OCI-LY1 (cell line): Measurements from ENCODE around the gene IRF2.

ENCODE experiments used
- H2AFZ ChIP-seq: fragments of 200-600 bp; sonication (generic), shearing (Covaris generic); 2 replicates; pipeline ENCODE4 v1.6.0; 2014; ENCODE audit warnings: antibody characterized with exemption, mild to moderate bottlenecking, low read length
- H3F3A ChIP-seq: fragments of 200-600 bp; sonication (generic), shearing (Covaris generic); 2 replicates; pipeline ENCODE4 v1.6.0; 2014; ENCODE audit warnings: mild to moderate bottlenecking, antibody characterized with exemption, low read length, moderate library complexity; ENCODE audit not compliant: insufficient read depth
- H3K27ac ChIP-seq: fragments of 200-600 bp; sonication (generic); 2 replicates; pipeline ENCODE4 v1.5.1; 2014; ENCODE audit warnings: low read length, mixed run types, mild to moderate bottlenecking, low read depth; ENCODE audit not compliant: poor library complexity, severe bottlenecking
- H3K27me3 ChIP-seq: fragments of 200-600 bp; sonication (generic); 2 replicates; pipeline ENCODE4 v1.6.0; 2014; ENCODE audit warnings: antibody characterized with exemption, mild to moderate bottlenecking, low read length, moderate library complexity; ENCODE audit not compliant: insufficient read depth
- H3K36me3 ChIP-seq: fragments of 200-600 bp; sonication (generic); 2 replicates; pipeline ENCODE4 v1.6.1; 2014; ENCODE audit warnings: mild to moderate bottlenecking, antibody characterized with exemption, low read length, moderate library complexity, mixed read lengths; ENCODE audit not compliant: insufficient read depth
- H3K4me1 ChIP-seq: fragments of 200-600 bp; sonication (generic); 2 replicates; pipeline ENCODE4 v1.5.1; 2014; ENCODE audit warnings: mild to moderate bottlenecking, low read length, moderate library complexity; ENCODE audit not compliant: insufficient read depth, severe bottlenecking
- H3K4me2 ChIP-seq: fragments of 200-600 bp; sonication (generic), shearing (Covaris generic); 2 replicates; pipeline ENCODE4 v1.6.1; 2014; ENCODE audit warnings: low read length
- H3K4me3 ChIP-seq: fragments of 200-600 bp; sonication (generic); 2 replicates; pipeline ENCODE4 v1.5.1; 2014; ENCODE audit warnings: low read length, low read depth, mild to moderate bottlenecking, mixed read lengths; ENCODE audit not compliant: poor library complexity, severe bottlenecking
- H3K79me2 ChIP-seq: fragments of 200-600 bp; shearing (Covaris generic); 2 replicates; pipeline ENCODE4 v1.6.1; 2016; ENCODE audit warnings: mixed run types, low read length, mixed read lengths; ENCODE audit not compliant: insufficient read depth
- H3K9ac ChIP-seq: fragments of 200-600 bp; sonication (generic), shearing (Covaris generic); 2 replicates; pipeline ENCODE4 v1.6.1; 2014; ENCODE audit warnings: mild to moderate bottlenecking, low read length, mixed read lengths
- H3K9me2 ChIP-seq: fragments of 200-600 bp; sonication (generic), shearing (Covaris generic); 2 replicates; pipeline ENCODE4 v1.6.1; 2014; ENCODE audit warnings: low read depth, mild to moderate bottlenecking, low read length, mixed read lengths
- H3K9me3 ChIP-seq: fragments of 200-600 bp; shearing (Covaris generic); 2 replicates; pipeline ENCODE4 v1.6.1; 2014; ENCODE audit warnings: low read length, mixed read lengths
- H4K20me1 ChIP-seq: fragments of 200-600 bp; sonication (generic), shearing (Covaris generic); 2 replicates; pipeline ENCODE4 v1.6.0; 2016; ENCODE audit warnings: mild to moderate bottlenecking, low read length; ENCODE audit not compliant: insufficient read depth
- CTCF ChIP-seq: fragments of 200-600 bp; sonication (generic), shearing (Covaris generic); IDR thresholded peaks from 2 replicates; pipeline ENCODE4 v1.5.1; 2017; ENCODE audit warnings: mild to moderate bottlenecking, antibody characterized with exemption, low read length, moderate library complexity, mixed read lengths
- EZH2 ChIP-seq: fragments of 200-600 bp; sonication (generic), shearing (Covaris generic); IDR thresholded peaks from 2 replicates; pipeline ENCODE4 v1.8.0; 2017; ENCODE audit warnings: borderline replicate concordance, mixed run types, mild to moderate bottlenecking, antibody characterized with exemption, low read length, moderate library complexity, mixed read lengths

Gene IRF2

GRCh38 chr4:184447664-184448063, 26.7 kb downstream of the IRF2 start:
- no peaks in the 10 kb centered on the region for H3K9me3 ChIP-seq
- peaks cover 74% of the 10 kb centered on the region for H3K4me1 ChIP-seq
- H3K79me2 ChIP-seq = peaks cover 60% of the 10 kb centered on the region
- no peak overlapping the region for H3K4me2 ChIP-seq
- TF ChIP-seq CTCF (no peak), EZH2 (no peak)
- H2AFZ ChIP-seq = no peak overlapping the region
- H4K20me1 ChIP-seq = no peaks in the 10 kb centered on the region
- no peaks in the 10 kb centered on the region; the same call in 1 of the 2 replicates for H3F3A ChIP-seq
- H3K27me3 ChIP-seq = no peaks in the 10 kb centered on the region
- peaks cover 19% of the 10 kb centered on the region for H3K36me3 ChIP-seq
- H3K9ac ChIP-seq = no peak overlapping the region
- H3K4me3 ChIP-seq = no peak overlapping the region
- no peaks in the 10 kb centered on the region for H3K9me2 ChIP-seq
- H3K27ac ChIP-seq = no peak overlapping the region

- no peak overlapping the region for H2AFZ ChIP-seq
- H3K79me2 ChIP-seq = peaks cover 50% of the 10 kb centered on the region
- H3K9me3 ChIP-seq = no peaks in the 10 kb centered on the region
- H3K27me3 ChIP-seq = no peaks in the 10 kb centered on the region
- no peak overlapping the region for H3K4me2 ChIP-seq
- H3F3A ChIP-seq = no peaks in the 10 kb centered on the region; the same call in 1 of the 2 replicates
- no peaks in the 10 kb centered on the region for H4K20me1 ChIP-seq
- no peak overlapping the region for H3K9ac ChIP-seq
- peaks cover 14% of the 10 kb centered on the region for H3K36me3 ChIP-seq
- no peaks in the 10 kb centered on the region for H3K9me2 ChIP-seq
- H3K4me3 ChIP-seq = no peak overlapping the region
- H3K27ac ChIP-seq = peak overlapping the region; percentile 65
- TF ChIP-seq CTCF (no peak), EZH2 (no peak)
- H3K4me1 ChIP-seq = peaks cover 77% of the 10 kb centered on the region
Measured at GRCh38 chr4:184446132-184446658, 28.2 kb downstream of the IRF2 start.

DNA sequence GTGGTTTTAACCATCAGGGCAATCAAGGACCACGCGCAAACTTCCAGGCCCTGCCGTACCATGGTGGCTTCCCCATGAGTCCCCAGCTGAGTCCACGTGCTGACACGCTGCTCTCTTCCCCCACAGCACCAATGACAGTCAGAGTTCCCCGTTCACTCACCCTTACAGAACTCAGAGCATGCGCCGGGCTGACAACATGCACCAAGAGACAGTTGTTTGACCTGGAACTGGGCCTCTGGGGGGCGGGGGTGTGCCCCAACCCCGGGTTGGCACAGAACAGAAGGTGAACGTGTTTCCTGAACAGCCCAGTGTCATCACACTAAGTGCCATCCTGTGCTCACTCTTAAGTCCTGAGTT, 29.4 kb downstream of the IRF2 start:
- H3K9ac ChIP-seq = no peak overlapping the region; the same call in 1 of the 2 replicates

More for the DNA sequence above, 29.4 kb downstream of the IRF2 start:
- Histone ChIP-seq H3K4me2 (peak overlapping the region; percentile 40), H3K9me3 (no peaks in the 10 kb centered on the region), H3K27me3 (no peaks in the 10 kb centered on the region), H3K79me2 (peaks cover 41% of the 10 kb centered on the region), H3K36me3 (peaks cover 14% of the 10 kb centered on the region), H4K20me1 (no peaks in the 10 kb centered on the region), H3F3A (no peaks in the 10 kb centered on the region; the same call in 1 of the 2 replicates), H3K9me2 (no peaks in the 10 kb centered on the region), H3K4me3 (no peak overlapping the region), H3K4me1 (peaks cover 69% of the 10 kb centered on the region), H3K27ac (peak overlapping the region; percentile 65), H2AFZ (no peak overlapping the region)
- no peak for TF ChIP-seq CTCF
- TF ChIP-seq EZH2 = no peak
